SK-N-MC (cell line): Measurements from ENCODE around the gene TNP2.

Experiments used
- EZH2 ChIP-seq: fragments of 200-600 bp; sonication (generic); IDR thresholded peaks from one replicate; pipeline ENCODE4 v1.6.1; 2017; ENCODE audit warnings: antibody characterized with exemption
- POLR2AphosphoS5 ChIP-seq: IDR thresholded peaks from 2 replicates; pipeline ENCODE4 v1.6.1; 2012; ENCODE audit warnings: mild to moderate bottlenecking, low read depth, low read length, borderline replicate concordance

- no peak for TF ChIP-seq EZH2
- TF ChIP-seq POLR2AphosphoS5: no peak
Observed at GRCh38 chr16:11290102-11290893, 21.2 kb upstream of the TNP2 start.
